HCT116 (cell line): ENCODE results near the gene RBM39. TPM values are rescaled to one million over a fixed set of nuclear protein-coding genes. Genes with fewer than 3 reads are reported as not detected.

ENCODE experiments used
- ATAC-seq: fragments of 200-7000 bp; cut with Tn5 transposase; 2 replicates; pipeline ENCODE4 v1.9.1; 2020; ENCODE audit warnings: mild to moderate bottlenecking, moderate library complexity
- BruUV-seq: library from RNA; stranded (reverse); fragments of 400-500 nt; replicated peaks from 2 replicates; lab custom pipeline; 2021; lab: Mats Ljungman, UMichigan
- CTCF ChIA-PET: fragments of 300-600 bp; sonication (Branson Sonifier 250); formaldehyde crosslinking; loops from one replicate; lab custom pipeline; 2021; ENCODE audit warnings: antibody characterized with exemption; lab: Charles Lee
- POLR2A ChIA-PET: fragments of 300-600, 350-600 bp; sonication (Branson Sonifier 250); formaldehyde crosslinking; loops from one replicate; lab custom pipeline; 2021; ENCODE audit warnings: antibody characterized with exemption; lab: Charles Lee
- RAD21 ChIA-PET, 2 experiments: fragments of 300-600 bp; sonication (Branson Sonifier 250); formaldehyde crosslinking; loops; one replicate each; lab custom pipeline; 2023; ENCODE audit warnings: low total read pairs in 2 of 2; ENCODE audit not compliant: uncharacterized antibody in 2 of 2, unreplicated experiment in 2 of 2, low non-redundant PET in 1 of 2; lab: Charles Lee
- DNase-seq: peaks from one replicate; pipeline ENCODE4 v3.0.0-alpha.2; 2010; ENCODE audit warnings: low read depth, low spot score
- H2AFZ ChIP-seq: fragments of 200-600 bp; shearing (Covaris generic), sonication (generic); 2 replicates; pipeline ENCODE4 v1.6.1; 2017; ENCODE audit warnings: low read depth, mixed run types, mixed read lengths, antibody characterized with exemption, low read length; ENCODE audit not compliant: poor library complexity, severe bottlenecking
- H3K27ac ChIP-seq: 2 replicates; pipeline ENCODE4 v1.5.1; 2012; ENCODE audit warnings: low read depth, low read length
- H3K27me3 ChIP-seq: fragments of 200-600 bp; sonication (generic); 2 replicates; pipeline ENCODE4 v1.6.1; 2016; ENCODE audit warnings: mixed run types, low read length, mixed read lengths; ENCODE audit not compliant: insufficient read depth
- H3K36me3 ChIP-seq, 2 experiments: fragments of 200-500 bp in 1 of 2; fragments of 200-600 bp in 1 of 2; sonication (Bioruptor generic) in 1 of 2; sonication (generic) in 1 of 2; 2 replicates each; pipeline versions ENCODE4 v1.5.1 to v1.6.1; 2014 to 2016; ENCODE audit warnings: low read length in 2 of 2, inconsistent platforms in 1 of 2, mixed read lengths in 1 of 2, mixed run types in 1 of 2; ENCODE audit not compliant: insufficient read depth in 2 of 2, control insufficient read depth in 1 of 2
- H3K4me1 ChIP-seq, 2 experiments: fragments of 200-600 bp in 1 of 2; sonication (generic) in 1 of 2; 2 replicates each; pipeline versions ENCODE4 v1.5.1 to v1.6.1; 2012 to 2017; ENCODE audit warnings: low read length in 2 of 2, inconsistent platforms in 1 of 2, mild to moderate bottlenecking in 1 of 2, mixed read lengths in 1 of 2, mixed run types in 1 of 2, moderate library complexity in 1 of 2; ENCODE audit not compliant: insufficient read depth in 2 of 2, control insufficient read depth in 1 of 2
- H3K4me2 ChIP-seq: fragments of 200-600 bp; sonication (generic); 2 replicates; pipeline ENCODE4 v1.6.1; 2017; ENCODE audit warnings: mixed run types, low read length, mixed read lengths
- H3K4me3 ChIP-seq, 2 experiments: fragments of 200-600 bp in 1 of 2; sonication (generic) in 1 of 2; replicated peaks in 1 of 2; 2 replicates each; pipeline ENCODE4 v1.5.1; 2011 to 2016; ENCODE audit warnings: low read length in 2 of 2, control low read depth in 1 of 2, low read depth in 1 of 2, mild to moderate bottlenecking in 1 of 2, mixed read lengths in 1 of 2, mixed run types in 1 of 2
- H3K79me2 ChIP-seq: fragments of 200-600 bp; sonication (generic); 2 replicates; pipeline ENCODE4 v1.6.1; 2017; ENCODE audit warnings: mild to moderate bottlenecking, mixed run types, low read length, moderate library complexity, mixed read lengths; ENCODE audit not compliant: insufficient read depth
- H3K9ac ChIP-seq: fragments of 200-600 bp; sonication (generic); 2 replicates; pipeline ENCODE4 v1.6.1; 2016; ENCODE audit warnings: low read length, mixed read lengths
- H3K9me2 ChIP-seq: fragments of 200-600 bp; sonication (generic), shearing (Covaris generic); 2 replicates; pipeline ENCODE4 v1.6.1; 2017; ENCODE audit warnings: mixed run types, mild to moderate bottlenecking, moderate library complexity; ENCODE audit not compliant: insufficient read depth
- H3K9me3 ChIP-seq, 2 experiments: fragments of 200-500 bp in 1 of 2; fragments of 200-600 bp in 1 of 2; sonication (Bioruptor generic) in 1 of 2; sonication (generic) in 1 of 2; 2 replicates each; pipeline ENCODE4 v1.6.1; 2014 to 2017; ENCODE audit warnings: low read length in 2 of 2, mixed read lengths in 2 of 2, inconsistent platforms in 1 of 2, low read depth in 1 of 2, mild to moderate bottlenecking in 1 of 2, mixed run types in 1 of 2, moderate library complexity in 1 of 2; ENCODE audit not compliant: control insufficient read depth in 1 of 2, insufficient read depth in 1 of 2
- H4K20me1 ChIP-seq: fragments of 200-600 bp; sonication (generic), shearing (Covaris generic); 2 replicates; pipeline ENCODE4 v1.6.1; 2017; ENCODE audit warnings: mixed run types, mild to moderate bottlenecking, moderate library complexity; ENCODE audit not compliant: insufficient read depth
- ATF3 ChIP-seq: IDR thresholded peaks from 2 replicates; pipeline ENCODE4 v1.6.1; 2012
- CEBPB ChIP-seq: IDR thresholded peaks from 2 replicates; pipeline ENCODE4 v1.6.1; 2012; ENCODE audit warnings: low read depth
- ELF1 ChIP-seq: IDR thresholded peaks from 2 replicates; pipeline ENCODE4 v1.6.1; 2012; ENCODE audit warnings: low read depth, borderline replicate concordance
- EZH2 ChIP-seq: fragments of 200-600 bp; sonication (generic); IDR thresholded peaks from 2 replicates; pipeline ENCODE4 v1.6.1; 2017; ENCODE audit warnings: antibody characterized with exemption, mixed run types
- FOSL1 ChIP-seq: IDR thresholded peaks from 2 replicates; pipeline ENCODE4 v1.6.1; 2012; ENCODE audit warnings: low read depth
- POLR2A ChIP-seq: IDR thresholded peaks from 2 replicates; pipeline ENCODE4 v1.7.0; 2011; ENCODE audit warnings: borderline replicate concordance; ENCODE audit not compliant: insufficient read depth, insufficient read length; ENCODE audit errors: extremely low read depth
- POLR2AphosphoS5 ChIP-seq: IDR thresholded peaks from 2 replicates; pipeline ENCODE4 v1.6.1; 2011; ENCODE audit warnings: mild to moderate bottlenecking, low read depth, low read length, moderate library complexity
- RAD21 ChIP-seq: IDR thresholded peaks from 2 replicates; pipeline ENCODE4 v1.6.1; 2012; ENCODE audit warnings: low read depth, mild to moderate bottlenecking
- SIN3A ChIP-seq: IDR thresholded peaks from 2 replicates; pipeline ENCODE4 v1.6.1; 2012; ENCODE audit warnings: low read depth
- SRF ChIP-seq: IDR thresholded peaks from 2 replicates; pipeline ENCODE4 v1.6.1; 2012; ENCODE audit warnings: low read depth
- YY1 ChIP-seq: IDR thresholded peaks from 2 replicates; pipeline ENCODE4 v1.6.1; 2011; ENCODE audit warnings: low read length, low read depth, moderate library complexity, mild to moderate bottlenecking; ENCODE audit not compliant: insufficient replicate concordance; ENCODE audit errors: extremely low read depth
- ZFX ChIP-seq: fragments of 450-650 bp; IDR thresholded peaks from 2 replicates; pipeline ENCODE4 v1.6.1; 2017
- intact Hi-C: fragments of 100-400 bp; cut with micrococcal nuclease; formaldehyde crosslinking; loops from 2 replicates; pipeline ENCODE4 v1.10.0; 2022
- total RNA-seq: library from RNA; stranded (reverse); gene quantifications from one replicate; pipeline ENCODE4 v1.2.1, GENCODE V29; 2021; ENCODE audit not compliant: unreplicated experiment
- TF ChIP-seq, protein P1 (sequence below), 3 experiments: fragments of 200-600 bp in 1 of 3; sonication (generic) in 1 of 3; IDR thresholded peaks in 2 of 3; conservative IDR thresholded peaks in 1 of 3; 2 replicates each; pipeline ENCODE4 v1.5.1; 2012 to 2017; ENCODE audit warnings: low read depth in 2 of 3, low read length in 2 of 3, antibody characterized with exemption in 1 of 3, borderline replicate concordance in 1 of 3, control low read depth in 1 of 3, mild to moderate bottlenecking in 1 of 3, mixed read lengths in 1 of 3, mixed run types in 1 of 3, moderate library complexity in 1 of 3; ENCODE audit not compliant: insufficient read depth in 1 of 3
- TF ChIP-seq, protein P2 (sequence below): IDR thresholded peaks from 2 replicates; pipeline ENCODE4 v1.6.1; 2012

Gene RBM39
- total RNA-seq, 1 experiment from 2014 or later: 234 TPM

DNA sequence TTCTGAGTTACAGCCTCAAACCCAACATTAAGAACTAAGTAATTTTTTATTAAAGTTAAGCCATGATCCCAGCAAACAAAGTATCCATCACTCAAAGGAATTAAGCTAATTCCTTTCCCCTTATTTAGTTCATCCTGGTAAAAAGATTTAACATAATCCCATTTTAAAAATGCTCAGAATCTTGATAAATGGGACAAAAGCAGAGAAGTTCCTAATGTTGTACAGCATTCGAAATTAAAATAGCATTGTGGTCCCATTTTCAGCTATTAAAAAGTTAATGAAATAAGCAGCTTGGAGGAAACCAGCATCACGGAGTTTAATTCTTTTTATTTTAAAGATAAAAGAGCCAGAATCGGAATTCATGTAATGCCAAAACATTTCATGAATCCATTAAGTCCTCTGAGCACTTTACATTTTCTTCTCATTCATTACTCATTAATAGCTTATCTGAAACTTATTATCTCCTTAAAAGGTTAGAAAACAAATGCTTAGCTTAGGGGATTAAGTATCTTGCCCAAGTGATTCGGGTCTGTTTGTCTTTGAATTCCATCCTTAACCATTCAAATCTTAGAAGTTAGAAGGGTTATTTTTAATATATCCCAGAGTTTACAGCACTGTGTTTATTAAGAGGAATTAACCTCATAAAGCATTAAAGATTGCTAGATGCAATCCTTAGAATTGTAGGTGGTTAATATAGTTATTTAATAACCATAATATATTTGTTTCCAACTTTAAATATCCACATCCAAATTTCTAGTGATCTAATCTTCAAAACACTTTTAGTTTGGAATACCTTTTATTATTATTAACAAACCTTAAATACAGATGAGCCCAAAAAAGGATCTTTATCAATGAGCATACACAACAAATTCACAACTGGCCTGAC, 11.2 kb downstream of the RBM39 start:
- intact Hi-C loops: no loop called here
- Histone ChIP-seq H3K9me2 (no peaks in the 10 kb centered on the region), H3K9ac (no peak overlapping the region), H3K4me1 (no peaks in the 10 kb centered on the region), H4K20me1 (peaks cover 67% of the 10 kb centered on the region)
- DNase-seq: no peak
- ChIA-PET POLR2A (interaction anchor here (1.0 to 1.8 kb wide), 4 partner anchors 9 to 12 kb away, joined by 3 to 13 read pairs (median 4); partner anchors contain the start of gene RBM39), RAD21 (no interaction called here)
- TF ChIP-seq FOSL1: no peak
- TF ChIP-seq EZH2: no peak
- no peak for TF ChIP-seq POLR2A
- TF ChIP-seq SIN3A: no peak
- TF ChIP-seq RAD21: no peak
- TF ChIP-seq, all 23 proteins: peak for 0
- CTCF ChIA-PET: no interaction called here
- Histone ChIP-seq H3K79me2 (peaks cover 100% of the 10 kb centered on the region), H3K4me3 (no peak overlapping the region), H3K9me3 (no peaks in the 10 kb centered on the region), H3K27me3 (no peaks in the 10 kb centered on the region), H3K36me3 (peaks cover 91 to 94% of the 10 kb centered on the region in 2 experiments), H3K27ac (no peak overlapping the region), H3K4me2 (no peak overlapping the region), H2AFZ (no peak overlapping the region)
- ATAC-seq: no peak
- BruUV-seq: no TSS peak

- Histone ChIP-seq H2AFZ (no peak overlapping the region), H3K4me1 (no peaks in the 10 kb centered on the region), H3K9ac (no peak overlapping the region), H3K27me3 (no peaks in the 10 kb centered on the region), H3K36me3 (peaks cover 91 to 93% of the 10 kb centered on the region in 2 experiments), H3K4me2 (no peak overlapping the region), H4K20me1 (peaks cover 62% of the 10 kb centered on the region), H3K79me2 (peaks cover 100% of the 10 kb centered on the region), H3K9me2 (no peaks in the 10 kb centered on the region), H3K27ac (no peak overlapping the region), H3K9me3 (no peaks in the 10 kb centered on the region), H3K4me3 (no peak overlapping the region)
- TF ChIP-seq ZFX (no peak), SIN3A (no peak), POLR2AphosphoS5 (no peak), CEBPB (no peak), ATF3 (no peak), YY1 (no peak), ELF1 (no peak), SRF (no peak), POLR2A (no peak)
- TF ChIP-seq, protein P1, sequence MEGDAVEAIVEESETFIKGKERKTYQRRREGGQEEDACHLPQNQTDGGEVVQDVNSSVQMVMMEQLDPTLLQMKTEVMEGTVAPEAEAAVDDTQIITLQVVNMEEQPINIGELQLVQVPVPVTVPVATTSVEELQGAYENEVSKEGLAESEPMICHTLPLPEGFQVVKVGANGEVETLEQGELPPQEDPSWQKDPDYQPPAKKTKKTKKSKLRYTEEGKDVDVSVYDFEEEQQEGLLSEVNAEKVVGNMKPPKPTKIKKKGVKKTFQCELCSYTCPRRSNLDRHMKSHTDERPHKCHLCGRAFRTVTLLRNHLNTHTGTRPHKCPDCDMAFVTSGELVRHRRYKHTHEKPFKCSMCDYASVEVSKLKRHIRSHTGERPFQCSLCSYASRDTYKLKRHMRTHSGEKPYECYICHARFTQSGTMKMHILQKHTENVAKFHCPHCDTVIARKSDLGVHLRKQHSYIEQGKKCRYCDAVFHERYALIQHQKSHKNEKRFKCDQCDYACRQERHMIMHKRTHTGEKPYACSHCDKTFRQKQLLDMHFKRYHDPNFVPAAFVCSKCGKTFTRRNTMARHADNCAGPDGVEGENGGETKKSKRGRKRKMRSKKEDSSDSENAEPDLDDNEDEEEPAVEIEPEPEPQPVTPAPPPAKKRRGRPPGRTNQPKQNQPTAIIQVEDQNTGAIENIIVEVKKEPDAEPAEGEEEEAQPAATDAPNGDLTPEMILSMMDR (IDR thresholded peaks at IDR 0.05 in 2 of 3, conservative IDR thresholded peaks at IDR 0.05 in 1 of 3; ENCODE audit: borderline replicate concordance in 1 of 3, insufficient read depth in 1 of 3, low read depth in 2 of 3, low read length in 2 of 3): no peak
- TF ChIP-seq, protein P2, sequence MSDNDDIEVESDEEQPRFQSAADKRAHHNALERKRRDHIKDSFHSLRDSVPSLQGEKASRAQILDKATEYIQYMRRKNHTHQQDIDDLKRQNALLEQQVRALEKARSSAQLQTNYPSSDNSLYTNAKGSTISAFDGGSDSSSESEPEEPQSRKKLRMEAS: no peak
- POLR2A ChIA-PET: interaction anchor here (1.0 to 1.8 kb wide), 4 partner anchors 10 to 12 kb away, joined by 3 to 13 read pairs (median 4); partner anchors contain the start of gene RBM39
- DNase-seq: no peak
- BruUV-seq: no TSS peak
- intact Hi-C loops: no loop called here
- ATAC-seq: no peak
- CTCF ChIA-PET: no interaction called here
- RAD21 ChIA-PET: no interaction called here
Measured at GRCh38 chr20:35729836-35730582, 12.1 kb downstream of the RBM39 start.
